NCI-H187 treated with DMSO at 0.1 percent for 48 hours (cell line): Measurements from ENCODE around the gene KLHL14.

Experiments used
- DNase-seq: peaks from one replicate; lab custom pipeline; 2025; lab: John Stamatoyannopoulos, UW

The KLHL14 gene

DNA sequence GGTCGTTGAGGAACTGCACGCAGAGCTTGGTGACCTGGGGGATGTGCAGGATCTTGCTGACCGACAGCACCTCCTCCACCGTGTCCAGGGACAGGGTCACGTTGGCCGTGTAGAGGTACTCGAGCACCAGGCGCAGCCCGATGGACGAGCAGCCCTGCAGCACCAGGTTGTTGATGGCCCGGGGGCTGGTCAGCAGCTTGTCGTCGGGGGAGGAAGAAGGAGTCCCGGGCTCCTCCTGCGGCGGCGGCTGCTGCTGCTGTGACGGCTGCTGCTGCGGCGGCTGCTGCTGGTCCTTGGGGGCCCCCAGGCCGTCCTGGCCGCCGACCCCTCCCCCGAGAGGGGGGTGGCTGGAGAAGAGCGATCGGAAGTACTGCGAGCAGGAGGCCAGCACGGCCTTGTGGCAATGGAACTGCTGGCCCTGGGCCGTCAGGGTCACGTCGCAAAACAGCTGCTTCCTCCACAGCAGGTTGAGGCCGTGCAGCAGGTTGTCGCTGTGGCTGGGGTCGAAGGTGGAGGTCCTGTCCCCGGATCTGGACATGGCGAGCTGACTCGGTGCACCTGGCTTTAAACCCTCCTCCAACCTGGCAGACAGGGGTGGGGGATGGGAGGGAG, 2.7 kb downstream of the KLHL14 start:
- DNase-seq = no peak

DNA sequence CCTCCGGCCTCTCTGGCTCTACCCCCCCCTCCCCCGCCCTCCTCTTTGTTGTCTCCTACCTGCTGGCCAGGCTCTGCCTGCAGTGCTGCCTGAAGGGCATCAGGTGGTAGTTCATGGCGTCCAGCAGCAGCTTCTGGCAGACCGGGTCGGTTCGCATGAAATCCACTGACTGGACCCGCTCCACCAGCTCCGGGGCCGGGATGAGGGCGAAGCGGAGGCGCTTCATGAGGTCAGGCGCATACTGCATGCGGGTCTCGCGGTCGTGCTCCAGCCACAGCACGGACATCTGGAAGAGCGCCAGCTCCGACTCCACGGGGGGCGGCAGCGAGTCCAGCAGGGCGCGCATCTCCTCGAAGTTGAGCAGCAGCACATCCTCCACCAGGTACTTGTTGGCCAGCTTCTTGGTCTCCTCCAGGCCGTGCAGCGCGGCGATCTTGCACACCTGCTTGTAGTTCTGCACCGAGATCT, 3.2 kb downstream of the KLHL14 start:
- DNase-seq = no peak

DNA sequence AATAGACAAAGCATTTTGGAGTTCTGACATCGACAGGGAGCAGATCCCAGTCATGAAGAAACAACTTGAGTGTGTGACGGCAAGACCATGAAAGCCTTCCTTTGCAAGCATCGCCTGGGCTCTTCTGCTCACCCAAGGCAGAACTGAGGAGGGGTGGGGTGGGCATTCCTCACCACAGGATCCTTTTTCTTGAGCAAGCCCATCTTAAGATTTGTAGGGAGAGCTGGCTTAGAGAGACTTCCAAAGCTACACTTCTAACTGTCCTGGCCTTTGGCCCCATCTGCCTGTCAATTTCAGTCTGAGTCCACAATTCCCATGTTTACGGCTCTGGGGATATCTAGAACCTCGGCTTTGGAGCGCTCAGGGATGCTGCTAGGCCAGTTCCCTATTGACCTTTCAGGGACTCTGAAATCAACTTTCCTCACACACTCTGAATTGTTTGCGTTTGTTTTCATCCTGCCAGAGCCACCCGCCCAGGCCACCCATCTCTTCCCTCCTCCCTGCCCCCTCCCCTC, 3.7 kb downstream of the KLHL14 start:
- DNase-seq = no peak

DNA sequence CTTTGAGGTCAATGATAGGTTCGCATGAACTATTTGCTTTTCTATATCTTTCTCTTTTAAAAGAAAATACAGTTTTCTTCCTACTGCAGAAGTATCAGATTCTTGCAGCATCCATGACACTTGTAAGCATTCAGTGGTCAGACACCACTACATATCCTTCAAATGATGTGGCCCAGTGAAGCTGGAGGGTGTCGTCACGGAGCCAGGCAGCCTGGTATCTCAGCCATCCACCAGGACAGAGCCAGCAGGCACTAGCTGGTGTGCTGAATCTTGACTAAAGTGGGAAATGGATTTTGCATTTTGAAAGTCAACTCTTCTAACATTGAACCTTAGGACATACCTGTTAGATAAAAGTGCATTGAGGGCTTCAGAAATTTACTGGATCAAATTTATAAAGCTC, 5.4 kb downstream of the KLHL14 start:
- no peak for DNase-seq

DNA sequence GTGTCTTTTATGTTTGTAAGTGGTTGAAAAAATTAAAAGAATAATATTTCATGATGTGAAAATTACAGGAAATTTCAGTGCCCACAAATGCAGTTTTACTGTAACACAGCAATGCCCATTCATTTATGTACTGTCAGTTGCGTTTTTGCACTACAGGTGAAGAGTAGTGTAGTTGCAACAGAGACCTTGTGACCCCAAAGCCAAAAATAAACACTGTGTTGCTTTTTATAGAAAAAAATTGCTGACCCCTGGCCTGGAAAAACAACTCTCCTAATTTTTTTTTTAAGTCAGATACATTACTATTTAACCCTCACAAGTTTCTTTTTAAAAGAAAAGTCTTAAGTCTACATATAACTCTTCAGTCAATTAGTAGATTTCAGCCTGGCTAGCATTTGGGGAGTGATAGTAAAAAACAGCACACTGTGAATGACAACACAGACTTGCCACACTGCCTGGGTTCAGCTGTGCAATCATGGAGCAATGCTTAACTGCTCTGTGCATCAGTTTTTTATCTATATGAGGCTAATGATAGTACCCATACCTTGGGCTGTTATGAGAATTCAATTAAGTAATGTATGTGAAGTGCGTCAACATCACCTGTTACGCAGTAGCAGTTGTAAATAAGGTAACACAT, 8.1 kb downstream of the KLHL14 start:
- DNase-seq = no peak

DNA sequence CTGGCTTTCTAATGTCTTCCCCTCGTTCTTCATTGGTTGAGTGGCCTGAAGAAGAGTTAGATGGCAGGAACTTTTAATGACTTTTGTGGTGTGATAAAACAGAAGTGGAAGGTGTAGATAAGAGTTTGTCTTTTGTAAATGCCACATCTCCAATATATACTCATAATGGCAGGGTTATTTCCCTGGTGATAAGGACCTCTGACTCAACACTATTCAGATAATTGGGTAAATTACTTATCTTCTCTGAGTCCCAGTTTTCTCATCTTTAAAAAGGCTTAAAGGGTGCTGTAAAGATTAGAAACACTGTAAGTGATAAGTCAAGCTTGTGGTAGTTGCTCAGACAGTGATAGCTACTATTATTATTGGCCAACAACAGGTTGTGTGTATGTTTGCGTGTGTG, 9.5 kb downstream of the KLHL14 start:
- no peak for DNase-seq

DNA sequence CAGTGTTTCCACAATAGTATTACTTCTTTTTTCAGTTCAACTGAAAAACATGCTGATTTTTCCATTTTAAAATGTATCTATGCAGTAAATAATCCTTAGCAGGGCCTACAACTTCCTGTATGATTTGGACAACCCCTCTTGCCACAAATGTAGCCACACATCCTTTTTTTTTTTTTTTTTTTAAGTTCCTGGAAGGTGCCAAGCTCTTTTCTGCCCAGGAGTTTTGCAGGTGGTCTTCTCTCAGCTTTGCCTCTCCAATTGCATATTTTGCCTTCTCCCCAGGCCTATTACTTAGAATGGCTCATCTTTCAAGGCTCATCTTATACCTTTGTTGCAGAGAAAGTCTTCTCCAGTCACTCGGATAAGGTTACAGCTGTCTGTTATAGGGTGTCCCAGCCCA, 11.6 kb downstream of the KLHL14 start:
- no peak for DNase-seq

DNA sequence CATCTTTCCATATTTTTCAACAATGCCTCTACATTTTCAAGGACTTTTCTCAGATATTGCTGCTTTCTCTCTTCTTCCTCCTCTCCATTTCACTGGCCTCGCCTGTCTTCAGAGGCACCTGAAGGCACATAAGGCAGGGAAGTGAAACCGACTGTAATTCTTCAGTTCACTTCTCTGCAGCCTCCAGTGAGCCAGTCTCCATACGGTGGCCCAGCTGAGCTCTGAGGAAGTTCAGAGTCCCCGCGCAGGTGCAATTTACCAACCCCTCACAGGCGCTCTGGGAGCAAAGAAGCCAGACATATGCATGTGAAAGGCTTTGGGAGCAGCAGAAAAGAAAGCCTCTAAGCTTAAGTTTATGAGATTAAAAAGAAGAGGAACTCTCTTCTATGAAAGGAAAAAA, 12.4 kb downstream of the KLHL14 start:
- DNase-seq = no peak

DNA sequence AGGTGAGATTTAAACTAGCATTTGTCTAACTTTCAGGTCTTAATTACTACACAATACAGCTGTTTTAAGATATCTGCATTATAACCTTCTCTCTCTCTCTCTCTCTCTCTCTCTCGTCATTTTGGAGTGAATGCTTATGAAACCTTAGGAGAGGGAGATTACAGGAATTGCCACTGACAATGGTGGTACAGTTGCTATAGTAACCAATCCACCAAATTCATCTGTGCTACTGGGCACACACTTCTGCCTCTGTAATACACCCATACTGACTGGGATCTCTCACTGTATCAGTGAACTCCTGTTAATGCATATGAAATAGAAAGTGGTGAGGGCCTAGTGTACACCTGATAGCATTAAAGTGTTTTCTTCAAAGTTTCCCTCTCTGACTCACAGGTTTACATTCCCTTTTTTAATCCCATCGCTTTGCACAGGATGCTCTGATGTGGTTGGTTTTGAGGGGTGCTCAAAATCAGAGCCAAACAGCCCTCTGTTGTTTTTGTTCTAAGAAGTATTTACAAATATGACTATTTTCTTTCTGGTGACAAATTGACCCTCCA, 13.1 kb downstream of the KLHL14 start:
- no peak for DNase-seq

DNA sequence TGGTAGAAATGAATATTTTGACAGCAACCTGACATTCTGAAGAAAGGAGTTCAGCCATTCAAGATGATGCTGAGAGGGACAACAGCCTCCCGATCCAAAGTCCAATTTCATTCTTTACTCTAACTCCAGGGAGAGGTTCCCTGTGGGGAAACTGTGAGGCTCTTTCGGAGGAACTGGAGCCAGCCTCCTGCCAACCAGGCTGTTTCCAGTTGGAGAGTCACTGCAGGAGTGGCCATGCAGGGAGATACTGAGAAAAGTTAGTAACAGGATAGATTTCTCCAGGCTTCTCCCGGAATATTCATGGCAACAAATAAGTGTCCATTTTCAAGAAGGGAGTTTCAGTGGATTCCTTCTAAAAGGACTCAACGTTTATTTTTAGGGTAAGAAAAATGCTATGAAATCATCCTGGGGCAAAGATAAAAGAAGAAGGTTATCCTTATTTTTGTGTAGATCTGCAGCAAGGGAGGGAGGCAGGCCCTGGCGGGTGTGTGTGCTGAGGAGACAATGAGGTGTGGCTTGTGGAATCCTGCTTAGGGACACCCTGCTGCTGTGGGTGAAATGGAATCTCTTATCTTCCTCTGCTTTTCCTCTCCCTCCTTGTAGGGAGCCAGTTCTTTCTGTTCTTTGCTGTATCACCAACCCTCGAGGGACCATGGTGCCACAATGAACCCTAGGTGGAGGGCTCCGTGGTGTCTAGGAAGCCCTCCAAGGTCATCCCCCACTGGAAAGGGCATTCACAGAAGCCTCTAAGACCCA, 18.1 kb downstream of the KLHL14 start:
- no peak for DNase-seq

DNA sequence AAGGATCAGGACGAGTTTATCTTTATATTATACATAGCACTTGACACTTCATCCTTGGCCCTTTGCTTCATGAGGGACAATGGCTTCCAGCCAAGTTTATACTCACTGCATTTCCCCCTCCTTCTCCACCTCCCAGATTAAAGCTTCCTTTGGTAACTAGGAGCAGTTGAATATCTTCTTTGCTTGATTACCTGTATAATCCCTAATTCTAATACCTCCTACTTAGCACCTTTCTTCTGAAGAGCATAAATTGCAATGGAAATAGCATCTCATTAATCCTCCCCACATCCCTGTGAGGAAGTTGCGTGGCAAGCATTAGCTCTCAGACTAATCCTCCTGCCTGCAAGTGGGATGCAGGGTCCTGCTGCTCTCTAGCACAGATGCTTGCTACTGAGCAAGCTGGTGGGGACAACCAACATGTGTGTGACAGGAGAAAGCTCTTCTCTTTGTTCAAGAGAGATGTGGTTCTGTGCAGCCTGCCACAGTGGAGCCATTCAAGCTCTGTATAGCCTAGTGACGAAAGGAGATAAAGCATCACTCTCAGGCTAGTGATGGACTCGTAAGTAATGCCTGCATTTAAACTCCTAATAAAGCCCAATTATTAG, 19.1 kb downstream of the KLHL14 start:
- no peak for DNase-seq

DNA sequence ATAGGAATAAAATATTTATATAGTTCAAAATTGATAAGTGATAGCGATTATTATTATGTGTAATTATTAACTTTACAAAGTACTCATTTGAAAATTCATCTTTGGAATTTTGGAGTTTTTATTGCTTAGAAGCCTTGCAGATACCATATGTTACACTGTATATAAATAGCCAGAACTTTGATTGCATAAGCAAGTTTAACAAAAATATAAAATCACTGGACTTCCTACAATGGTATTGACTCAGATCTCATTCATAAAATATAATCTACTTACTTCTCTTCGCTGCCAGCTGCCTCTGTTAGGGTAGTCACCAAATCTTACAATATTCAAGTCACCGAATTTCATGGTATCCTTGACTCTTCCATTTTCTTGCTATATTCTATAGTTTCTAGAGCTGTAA, 22.5 kb downstream of the KLHL14 start:
- DNase-seq = no peak

DNA sequence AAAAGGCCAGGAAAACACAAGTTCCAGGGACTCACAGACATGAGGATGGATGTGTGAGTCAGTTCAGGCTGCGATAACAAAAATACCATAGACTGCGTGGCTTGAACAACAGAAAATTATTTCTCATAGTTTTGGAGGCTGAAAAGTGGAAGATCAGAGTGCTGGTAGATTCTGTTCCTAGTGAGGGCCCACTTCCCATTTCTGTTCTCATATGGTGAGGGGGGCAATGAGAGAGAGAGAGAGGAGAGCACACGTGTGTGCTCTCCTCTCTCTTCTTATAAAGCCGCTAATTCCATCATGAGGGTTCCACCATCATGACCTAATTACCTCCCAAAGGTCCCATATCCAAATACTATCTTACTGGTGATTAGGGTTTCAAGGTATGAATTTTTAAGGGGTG, 23.0 kb downstream of the KLHL14 start:
- no peak for DNase-seq

DNA sequence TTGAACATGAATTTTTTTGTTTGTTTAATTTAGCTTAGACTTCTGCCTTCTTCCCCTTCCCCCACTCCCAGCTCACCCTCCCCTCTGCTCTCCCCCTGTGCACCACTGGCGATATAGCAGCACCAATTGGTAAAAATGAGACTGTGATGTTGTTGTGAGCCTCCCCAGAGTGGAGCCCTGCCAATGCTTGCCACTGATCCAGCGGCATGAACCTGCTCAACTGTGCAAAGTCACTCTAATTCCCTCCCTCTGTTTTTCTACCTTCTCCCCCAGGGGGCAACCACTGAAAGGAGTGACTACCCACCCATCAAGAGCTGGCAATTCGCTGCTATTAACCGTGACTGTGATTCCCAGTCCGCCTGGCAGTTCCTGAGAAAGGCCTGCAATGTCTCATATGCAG, 30.2 kb downstream of the KLHL14 start:
- no peak for DNase-seq

DNA sequence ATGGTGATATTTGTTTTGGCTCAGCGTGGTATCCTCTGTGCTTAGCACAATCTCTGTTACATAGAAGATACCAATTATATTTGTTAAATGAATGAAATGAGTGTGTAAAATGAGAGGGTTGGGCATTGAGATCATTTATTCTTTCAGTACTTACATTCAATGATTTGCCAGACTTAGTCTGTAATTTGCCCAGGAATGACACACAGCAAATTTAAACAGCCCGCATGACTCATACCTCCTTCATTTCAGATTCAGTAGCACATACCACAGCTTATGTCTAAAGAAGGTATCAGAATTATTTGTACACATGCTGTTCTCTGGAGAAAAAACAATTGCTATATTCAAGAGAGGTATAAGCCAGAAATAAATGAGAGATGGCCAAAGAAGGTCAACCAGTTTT, 37.0 kb downstream of the KLHL14 start:
- no peak for DNase-seq

DNA sequence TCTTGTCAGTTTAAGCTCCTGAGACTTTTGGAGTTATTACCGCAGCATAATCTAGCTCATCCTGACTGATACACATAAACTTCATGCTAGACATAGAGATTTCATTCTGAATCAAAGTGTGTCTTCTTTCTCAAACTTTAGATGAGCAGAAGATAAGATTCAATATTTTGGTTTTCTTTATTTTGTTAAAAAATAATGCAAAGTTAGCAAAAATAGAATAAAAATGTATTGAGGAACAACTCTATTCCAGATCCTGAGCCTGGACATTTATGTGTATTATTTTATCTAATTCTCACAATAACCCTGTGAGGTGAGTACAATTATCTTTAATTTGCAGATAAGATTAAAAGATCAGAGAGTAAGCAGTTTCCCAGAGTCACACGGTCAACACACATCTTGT, 38.4 kb downstream of the KLHL14 start:
- no peak for DNase-seq

DNA sequence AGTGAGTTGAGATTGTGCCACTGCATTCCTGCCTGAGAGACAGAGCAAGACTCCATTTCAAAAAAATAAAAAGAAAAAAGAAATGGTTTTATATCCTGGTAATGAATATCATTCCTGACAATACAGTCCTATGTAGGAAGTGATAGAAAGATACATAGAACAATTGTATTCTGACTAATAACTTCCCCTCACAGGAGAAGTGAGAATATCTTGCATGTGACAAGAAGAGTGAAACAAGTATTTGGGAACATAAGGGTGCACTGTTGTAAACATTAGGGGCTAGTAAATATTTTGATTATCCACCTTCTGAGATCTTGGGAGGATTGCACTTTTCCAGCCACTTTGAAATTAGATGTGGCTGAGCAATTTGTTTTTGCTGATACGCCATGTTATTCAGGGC, 40.7 kb downstream of the KLHL14 start:
- no peak for DNase-seq

DNA sequence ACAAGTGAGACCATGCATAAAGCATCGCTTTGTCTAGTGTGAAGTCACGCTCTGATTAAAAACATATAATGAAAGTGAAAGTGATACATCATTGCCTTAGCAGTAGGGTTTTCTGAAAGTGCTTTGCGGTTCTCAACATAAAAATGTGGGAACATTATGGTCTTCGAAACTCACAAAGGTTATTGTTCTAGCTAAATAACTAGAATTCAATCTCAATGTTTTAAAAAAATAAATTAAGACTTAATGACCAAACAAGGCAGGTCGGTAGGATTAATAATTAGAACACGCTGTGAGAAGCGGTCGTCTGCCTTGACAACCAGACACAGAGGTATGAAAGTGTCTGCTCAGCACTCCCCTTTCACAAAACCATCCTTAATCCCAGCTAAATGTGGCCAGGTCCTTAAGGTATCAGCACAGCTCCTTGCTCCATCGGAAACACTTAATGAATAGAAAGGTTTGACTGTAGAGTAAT, 42.2 kb downstream of the KLHL14 start:
- peak; percentile 11 for DNase-seq

DNA sequence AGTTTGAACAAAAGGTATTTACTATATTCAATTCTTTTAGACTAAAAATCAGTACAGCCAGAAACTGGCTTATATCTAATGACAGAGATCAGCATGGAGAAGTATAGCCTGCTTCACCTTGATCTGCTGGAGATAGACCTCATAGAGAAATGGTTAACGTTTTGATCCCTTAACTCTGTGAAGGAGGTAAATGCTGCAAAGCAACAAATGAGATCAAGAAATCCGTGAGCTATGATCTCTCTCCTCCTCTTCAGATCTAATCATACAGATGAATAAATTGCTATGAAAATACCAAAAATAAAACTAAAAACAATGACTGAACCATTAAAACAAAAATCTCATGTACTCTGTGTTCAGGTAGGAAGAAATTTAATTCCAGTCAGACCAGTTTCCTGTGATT, 42.8 kb downstream of the KLHL14 start:
- DNase-seq = no peak

DNA sequence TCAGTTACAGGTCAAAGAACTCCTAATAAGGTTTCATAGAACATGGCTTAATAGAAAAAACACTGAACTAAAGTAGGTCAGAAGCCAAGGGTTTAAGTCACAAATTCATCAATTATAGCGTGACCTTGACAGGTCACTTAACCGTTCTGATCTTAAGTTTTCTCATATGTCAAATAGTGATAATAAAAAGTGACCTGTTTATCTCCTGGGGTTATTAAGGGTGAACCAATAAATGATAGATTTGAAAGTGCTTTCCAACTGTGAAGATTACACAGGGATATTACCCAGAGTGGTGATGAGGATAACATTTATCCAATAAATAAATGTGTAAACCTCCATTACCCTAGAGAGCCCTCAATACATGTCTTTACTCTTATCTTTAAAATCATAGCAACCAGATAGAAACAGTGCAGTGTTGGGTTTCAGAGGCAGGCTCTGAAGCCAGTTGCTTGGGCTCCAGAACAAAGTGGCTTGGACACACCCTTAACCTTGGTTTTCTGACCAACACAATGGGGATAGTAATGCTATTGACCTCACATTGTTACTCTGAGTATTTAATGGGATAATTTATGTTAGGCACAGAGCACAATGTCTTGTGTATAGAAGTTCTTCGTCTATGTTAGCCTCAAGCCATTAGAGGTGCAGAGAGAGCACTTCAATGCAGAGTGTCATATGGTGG, 48.6 kb downstream of the KLHL14 start:
- no peak for DNase-seq

DNA sequence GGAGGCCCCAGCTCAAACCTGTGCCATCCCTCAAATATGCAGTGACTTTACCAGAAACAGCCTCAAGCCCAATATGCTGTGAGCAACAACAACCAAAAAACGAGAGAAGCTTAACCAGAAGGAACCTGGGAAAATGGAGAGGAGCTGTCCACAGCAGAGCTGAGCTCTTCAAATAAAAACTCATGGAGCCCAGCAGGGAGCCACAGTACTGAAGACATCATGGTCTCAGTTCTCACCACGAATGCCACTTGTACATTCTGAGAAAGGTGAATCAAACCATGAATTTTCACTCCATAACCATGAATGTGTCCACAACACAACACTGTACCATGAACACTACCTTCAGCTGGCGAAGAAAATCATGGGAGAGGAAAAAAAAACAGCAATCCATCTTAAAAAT, 50.5 kb downstream of the KLHL14 start:
- no peak for DNase-seq

DNA sequence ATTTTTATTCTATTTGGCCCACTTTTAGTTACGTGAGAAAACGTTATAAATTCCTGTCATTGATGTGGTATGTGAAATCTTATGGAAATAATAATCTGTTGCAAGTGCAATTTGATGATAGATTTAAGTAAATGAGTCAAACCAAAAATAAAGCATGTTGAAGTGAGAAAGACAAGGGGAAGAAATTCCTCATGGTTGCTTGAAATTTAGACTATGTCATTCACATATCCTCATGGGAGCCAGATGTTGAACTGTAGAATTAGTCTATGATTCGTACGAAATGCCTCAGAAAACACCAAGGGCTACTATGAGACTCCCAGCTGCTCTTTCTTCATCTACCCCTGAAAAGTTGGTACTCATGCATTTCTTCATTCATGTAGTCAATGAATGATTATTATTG, 55.7 kb downstream of the KLHL14 start:
- DNase-seq = no peak
